ENCODE measurements around the gene BABAM2. TPM values are rescaled to one million over a fixed set of nuclear protein-coding genes. Genes with fewer than 3 reads are reported as not detected.

BABAM2 gene
- total and polyA plus RNA-seq, 4 donors: 9.9 to 17.0 (median 13.9) TPM

DNA sequence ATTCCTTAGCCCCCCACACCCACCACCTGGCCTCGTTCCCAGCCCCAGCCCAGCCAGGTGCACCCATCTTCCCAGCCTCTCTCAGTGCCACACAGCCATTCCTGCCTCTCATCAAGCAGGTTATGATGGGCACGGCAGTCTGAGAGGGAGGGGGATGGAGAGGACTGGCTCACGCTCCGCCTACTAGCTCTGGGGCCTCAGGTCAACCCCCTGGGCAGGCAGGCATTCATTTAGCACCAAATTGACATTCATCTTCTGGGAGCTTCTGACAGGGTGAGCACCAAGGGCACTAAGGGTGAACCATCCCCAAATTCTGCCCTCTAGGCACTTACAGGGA, 435.9 kb downstream of the BABAM2 start:
- no peaks in the 10 kb centered on the region for H3K27me3 ChIP-seq (ENCODE audit: control insufficient read depth in 4 of 4, insufficient read depth in 4 of 4, low read length in 3 of 4)
- WGBS: 96% methylated on average over 4 of the region's 4 CpGs
- TF ChIP-seq, protein P1, sequence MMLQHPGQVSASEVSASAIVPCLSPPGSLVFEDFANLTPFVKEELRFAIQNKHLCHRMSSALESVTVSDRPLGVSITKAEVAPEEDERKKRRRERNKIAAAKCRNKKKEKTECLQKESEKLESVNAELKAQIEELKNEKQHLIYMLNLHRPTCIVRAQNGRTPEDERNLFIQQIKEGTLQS (IDR thresholded peaks at IDR 0.05): no peak
- TF ChIP-seq, protein P2, sequence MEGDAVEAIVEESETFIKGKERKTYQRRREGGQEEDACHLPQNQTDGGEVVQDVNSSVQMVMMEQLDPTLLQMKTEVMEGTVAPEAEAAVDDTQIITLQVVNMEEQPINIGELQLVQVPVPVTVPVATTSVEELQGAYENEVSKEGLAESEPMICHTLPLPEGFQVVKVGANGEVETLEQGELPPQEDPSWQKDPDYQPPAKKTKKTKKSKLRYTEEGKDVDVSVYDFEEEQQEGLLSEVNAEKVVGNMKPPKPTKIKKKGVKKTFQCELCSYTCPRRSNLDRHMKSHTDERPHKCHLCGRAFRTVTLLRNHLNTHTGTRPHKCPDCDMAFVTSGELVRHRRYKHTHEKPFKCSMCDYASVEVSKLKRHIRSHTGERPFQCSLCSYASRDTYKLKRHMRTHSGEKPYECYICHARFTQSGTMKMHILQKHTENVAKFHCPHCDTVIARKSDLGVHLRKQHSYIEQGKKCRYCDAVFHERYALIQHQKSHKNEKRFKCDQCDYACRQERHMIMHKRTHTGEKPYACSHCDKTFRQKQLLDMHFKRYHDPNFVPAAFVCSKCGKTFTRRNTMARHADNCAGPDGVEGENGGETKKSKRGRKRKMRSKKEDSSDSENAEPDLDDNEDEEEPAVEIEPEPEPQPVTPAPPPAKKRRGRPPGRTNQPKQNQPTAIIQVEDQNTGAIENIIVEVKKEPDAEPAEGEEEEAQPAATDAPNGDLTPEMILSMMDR (IDR thresholded peaks at IDR 0.05; ENCODE audit: low read depth, low read length, missing input control): no peak
- H3K27ac ChIP-seq (ENCODE audit: low read depth in 1 of 2, low read length in 2 of 2): no peak overlapping the region
- no peaks in the 10 kb centered on the region for H3K4me1 ChIP-seq (ENCODE audit: control insufficient read depth in 4 of 4, insufficient read depth in 4 of 4, low read length in 3 of 4)
- H3K36me3 ChIP-seq (ENCODE audit: control insufficient read depth in 4 of 4, insufficient read depth in 3 of 4, low read depth in 1 of 4, low read length in 3 of 4): no peaks in the 10 kb centered on the region
- DNase-seq (ENCODE audit: low spot score): no peak
- no peak overlapping the region for H3K9ac ChIP-seq (ENCODE audit: low read depth in 1 of 2, low read length in 2 of 2)
- H3K9me3 ChIP-seq (ENCODE audit: control insufficient read depth in 4 of 4, low read length in 3 of 4): no peaks in the 10 kb centered on the region
- no peak overlapping the region for H3K4me3 ChIP-seq (ENCODE audit: low read depth in 1 of 3, low read length in 3 of 3)

DNA sequence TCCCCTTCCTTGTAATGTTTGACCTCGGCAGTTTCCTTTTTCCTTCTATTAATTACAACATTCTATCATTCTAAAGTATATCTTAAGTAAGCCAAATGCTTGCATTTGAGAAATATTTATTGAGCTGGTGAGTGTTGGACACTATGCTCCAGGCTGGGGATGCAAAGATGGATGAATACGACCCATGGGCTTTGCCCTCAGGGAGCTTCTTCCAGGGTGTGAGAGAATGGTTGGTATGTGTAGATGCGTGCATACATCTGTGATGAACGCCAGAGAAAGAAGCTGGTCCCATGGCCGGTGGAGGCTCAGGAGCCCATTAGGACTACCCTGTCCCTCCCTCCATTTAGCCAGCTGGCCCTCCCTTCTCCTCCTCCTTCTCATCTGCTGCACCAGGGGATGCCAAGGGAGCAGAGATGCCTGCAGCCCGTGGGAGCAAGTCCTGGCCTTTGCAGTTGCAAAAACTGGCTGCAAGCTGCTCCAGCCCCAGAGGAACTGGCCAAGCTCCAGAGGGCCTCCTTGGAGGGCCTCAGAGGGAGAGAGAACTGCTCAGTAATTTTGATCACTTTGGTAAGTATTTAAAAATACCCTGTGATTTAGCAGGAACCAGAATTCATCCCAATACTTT, 436.5 kb downstream of the BABAM2 start:
- no peaks in the 10 kb centered on the region for H3K36me3 ChIP-seq (ENCODE audit: control insufficient read depth in 4 of 4, insufficient read depth in 3 of 4, low read depth in 1 of 4, low read length in 3 of 4)
- no peak for DNase-seq (ENCODE audit: low spot score)
- no peaks in the 10 kb centered on the region for H3K4me1 ChIP-seq (ENCODE audit: control insufficient read depth in 4 of 4, insufficient read depth in 4 of 4, low read length in 3 of 4)
- no peaks in the 10 kb centered on the region for H3K9me3 ChIP-seq (ENCODE audit: control insufficient read depth in 4 of 4, low read length in 3 of 4)
- H3K4me3 ChIP-seq (ENCODE audit: low read depth in 1 of 3, low read length in 3 of 3): no peak overlapping the region
- H3K27ac ChIP-seq (ENCODE audit: low read depth in 1 of 2, low read length in 2 of 2): no peak overlapping the region
- H3K27me3 ChIP-seq (ENCODE audit: control insufficient read depth in 4 of 4, insufficient read depth in 4 of 4, low read length in 3 of 4): no peaks in the 10 kb centered on the region
- TF ChIP-seq, protein P2 (IDR thresholded peaks at IDR 0.05; ENCODE audit: low read depth, low read length, missing input control): no peak
- TF ChIP-seq RXRA (IDR thresholded peaks at IDR 0.05) (no peak), RAD21 (IDR thresholded peaks at IDR 0.05) (no peak), FOXA2 (IDR thresholded peaks at IDR 0.05) (no peak)
- TF ChIP-seq, protein P1 (IDR thresholded peaks at IDR 0.05): no peak
- WGBS: 92% methylated on average over 6 of the region's 6 CpGs
- H3K9ac ChIP-seq (ENCODE audit: low read depth in 1 of 2, low read length in 2 of 2): no peak overlapping the region

DNA sequence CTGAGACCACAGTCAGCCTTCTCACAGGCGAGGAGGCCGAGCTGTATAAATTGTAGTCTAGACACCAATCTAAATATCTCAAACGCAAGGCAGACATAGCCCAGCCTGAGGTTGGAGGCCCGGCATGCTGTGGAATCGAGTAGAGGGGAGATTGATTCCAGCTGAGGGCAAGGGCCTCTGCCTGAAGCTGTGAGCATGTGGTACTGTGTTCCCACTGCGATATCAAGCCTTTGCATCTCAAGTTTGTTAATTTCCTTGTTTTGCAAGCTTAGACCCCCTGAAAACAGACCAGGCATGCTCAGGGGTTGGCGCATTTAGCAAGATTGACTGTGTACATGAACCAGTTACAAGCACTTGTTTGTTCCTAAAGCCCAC, 437.0 kb downstream of the BABAM2 start:
- H3K4me3 ChIP-seq (ENCODE audit: low read depth in 1 of 3, low read length in 3 of 3): no peak overlapping the region
- no peaks in the 10 kb centered on the region for H3K27me3 ChIP-seq (ENCODE audit: control insufficient read depth in 4 of 4, insufficient read depth in 4 of 4, low read length in 3 of 4)
- no peak overlapping the region for H3K9ac ChIP-seq (ENCODE audit: low read depth in 1 of 2, low read length in 2 of 2)
- H3K4me1 ChIP-seq (ENCODE audit: control insufficient read depth in 4 of 4, insufficient read depth in 4 of 4, low read length in 3 of 4): no peaks in the 10 kb centered on the region
- no peak overlapping the region for H3K27ac ChIP-seq (ENCODE audit: low read depth in 1 of 2, low read length in 2 of 2)
- 94% methylated on average over 7 of the region's 7 CpGs for WGBS
- H3K36me3 ChIP-seq (ENCODE audit: control insufficient read depth in 4 of 4, insufficient read depth in 3 of 4, low read depth in 1 of 4, low read length in 3 of 4): no peaks in the 10 kb centered on the region
- H3K9me3 ChIP-seq (ENCODE audit: control insufficient read depth in 4 of 4, low read length in 3 of 4): no peaks in the 10 kb centered on the region
- no peak for DNase-seq (ENCODE audit: low spot score)
- TF ChIP-seq, protein P3, sequence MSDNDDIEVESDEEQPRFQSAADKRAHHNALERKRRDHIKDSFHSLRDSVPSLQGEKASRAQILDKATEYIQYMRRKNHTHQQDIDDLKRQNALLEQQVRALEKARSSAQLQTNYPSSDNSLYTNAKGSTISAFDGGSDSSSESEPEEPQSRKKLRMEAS (IDR thresholded peaks at IDR 0.05): no peak
- TF ChIP-seq TAF1 (conservative IDR thresholded peaks at IDR 0.05) (no peak), FOXA2 (IDR thresholded peaks at IDR 0.05) (no peak), HNF4A (conservative IDR thresholded peaks at IDR 0.05) (no peak), RXRA (IDR thresholded peaks at IDR 0.05) (no peak), NR2F2 (IDR thresholded peaks at IDR 0.05) (no peak)
- TF ChIP-seq, protein P2 (IDR thresholded peaks at IDR 0.05; ENCODE audit: low read depth, low read length, missing input control): no peak
- TF ChIP-seq, protein P4, sequence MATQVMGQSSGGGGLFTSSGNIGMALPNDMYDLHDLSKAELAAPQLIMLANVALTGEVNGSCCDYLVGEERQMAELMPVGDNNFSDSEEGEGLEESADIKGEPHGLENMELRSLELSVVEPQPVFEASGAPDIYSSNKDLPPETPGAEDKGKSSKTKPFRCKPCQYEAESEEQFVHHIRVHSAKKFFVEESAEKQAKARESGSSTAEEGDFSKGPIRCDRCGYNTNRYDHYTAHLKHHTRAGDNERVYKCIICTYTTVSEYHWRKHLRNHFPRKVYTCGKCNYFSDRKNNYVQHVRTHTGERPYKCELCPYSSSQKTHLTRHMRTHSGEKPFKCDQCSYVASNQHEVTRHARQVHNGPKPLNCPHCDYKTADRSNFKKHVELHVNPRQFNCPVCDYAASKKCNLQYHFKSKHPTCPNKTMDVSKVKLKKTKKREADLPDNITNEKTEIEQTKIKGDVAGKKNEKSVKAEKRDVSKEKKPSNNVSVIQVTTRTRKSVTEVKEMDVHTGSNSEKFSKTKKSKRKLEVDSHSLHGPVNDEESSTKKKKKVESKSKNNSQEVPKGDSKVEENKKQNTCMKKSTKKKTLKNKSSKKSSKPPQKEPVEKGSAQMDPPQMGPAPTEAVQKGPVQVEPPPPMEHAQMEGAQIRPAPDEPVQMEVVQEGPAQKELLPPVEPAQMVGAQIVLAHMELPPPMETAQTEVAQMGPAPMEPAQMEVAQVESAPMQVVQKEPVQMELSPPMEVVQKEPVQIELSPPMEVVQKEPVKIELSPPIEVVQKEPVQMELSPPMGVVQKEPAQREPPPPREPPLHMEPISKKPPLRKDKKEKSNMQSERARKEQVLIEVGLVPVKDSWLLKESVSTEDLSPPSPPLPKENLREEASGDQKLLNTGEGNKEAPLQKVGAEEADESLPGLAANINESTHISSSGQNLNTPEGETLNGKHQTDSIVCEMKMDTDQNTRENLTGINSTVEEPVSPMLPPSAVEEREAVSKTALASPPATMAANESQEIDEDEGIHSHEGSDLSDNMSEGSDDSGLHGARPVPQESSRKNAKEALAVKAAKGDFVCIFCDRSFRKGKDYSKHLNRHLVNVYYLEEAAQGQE (IDR thresholded peaks at IDR 0.05): no peak

Data from liver (tissue), 9 donors.